ENCODE data around the gene FAM20A.

DNA sequence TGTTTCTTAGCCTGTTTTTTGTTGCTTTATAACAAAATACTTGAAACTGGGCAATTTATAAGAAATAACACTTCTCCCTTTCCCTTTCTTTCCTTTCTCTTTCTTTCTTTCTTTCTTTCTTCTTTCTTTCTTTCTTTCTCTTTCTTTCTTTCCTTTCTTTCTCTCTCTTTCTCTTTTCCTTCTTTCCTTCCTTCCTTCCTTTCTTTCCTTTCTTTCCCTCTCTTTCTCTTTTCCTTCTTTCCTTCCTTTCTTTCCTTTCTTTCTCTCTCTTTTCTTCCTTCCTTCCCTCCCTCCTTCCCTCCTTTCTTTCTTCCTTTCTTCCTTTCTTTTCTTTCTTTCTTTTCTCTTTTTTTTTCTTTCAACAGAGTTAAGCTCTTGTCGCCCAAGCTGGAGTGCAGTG lies 27.8 kb downstream of the FAM20A start:
- no peak for TF ChIP-seq EZH2 (IDR thresholded peaks at IDR 0.05; ENCODE audit: insufficient read depth, poor library complexity, severe bottlenecking)
- TF ChIP-seq EZH2phosphoT487 (IDR thresholded peaks at IDR 0.05; ENCODE audit: insufficient read depth, low read depth): no peak

Data from GM23248 (cell line).